HG03457 (cell line): ENCODE data around the gene STAC.
"Not testable (repeated sequence)": the region's sequence is repeated elsewhere in the genome, so short reads cannot be mapped to it uniquely, and the experiment has no call there.

ENCODE experiments used
- ATAC-seq: cut with Tn5 transposase; IDR thresholded peaks from one replicate; pipeline ENCODE4 v1.9.1; 2021; ENCODE audit warnings: moderate number of reproducible peaks; ENCODE audit not compliant: unreplicated experiment

The STAC gene

DNA sequence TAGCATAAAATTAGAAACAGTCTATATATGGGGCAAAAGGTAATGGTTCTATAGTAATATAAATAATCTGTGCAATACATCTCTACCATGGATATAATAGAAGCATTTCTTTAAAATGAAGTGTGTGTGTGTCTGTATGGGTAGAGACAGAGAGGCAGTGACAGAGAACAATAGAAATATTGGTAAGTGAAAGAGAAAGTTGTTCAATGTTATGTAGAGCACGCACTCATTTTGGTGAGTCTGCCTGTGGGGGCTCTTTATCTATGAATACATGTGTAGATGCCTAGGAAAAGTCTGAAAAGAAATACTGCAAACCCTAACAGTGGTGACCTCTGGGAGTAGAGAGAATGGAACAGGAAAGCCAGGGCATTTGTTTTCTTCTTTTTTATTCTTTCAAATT is 182.6 kb downstream of the STAC start:
- no peak for ATAC-seq

GRCh38 chr3:36575241-36575640 is 194.9 kb downstream of the STAC start:
- ATAC-seq = no peak

DNA sequence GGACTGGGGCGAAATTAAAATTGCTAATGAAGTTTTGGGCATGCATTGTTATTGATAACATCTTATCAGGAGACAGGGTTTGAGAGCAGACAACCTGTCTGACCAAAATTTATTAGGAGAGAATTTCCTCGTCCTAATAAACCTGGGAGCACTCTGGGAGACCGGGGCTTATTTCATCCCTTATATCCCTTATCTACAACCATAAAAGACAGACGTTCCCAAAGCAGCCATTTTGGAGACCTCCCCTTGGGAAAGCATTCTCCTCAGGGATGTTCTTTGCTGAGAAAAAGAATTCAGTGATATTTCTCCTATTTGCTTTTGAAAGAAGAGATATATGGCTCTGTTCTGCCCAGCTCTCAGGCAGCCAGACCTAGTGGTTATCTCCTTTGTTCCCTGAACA is 198.1 kb downstream of the STAC start:
- not testable (repeated sequence) for ATAC-seq

- ATAC-seq = no peak
These were observed 199.4 kb downstream of the STAC start for GRCh38 chr3:36579746-36580145.

DNA sequence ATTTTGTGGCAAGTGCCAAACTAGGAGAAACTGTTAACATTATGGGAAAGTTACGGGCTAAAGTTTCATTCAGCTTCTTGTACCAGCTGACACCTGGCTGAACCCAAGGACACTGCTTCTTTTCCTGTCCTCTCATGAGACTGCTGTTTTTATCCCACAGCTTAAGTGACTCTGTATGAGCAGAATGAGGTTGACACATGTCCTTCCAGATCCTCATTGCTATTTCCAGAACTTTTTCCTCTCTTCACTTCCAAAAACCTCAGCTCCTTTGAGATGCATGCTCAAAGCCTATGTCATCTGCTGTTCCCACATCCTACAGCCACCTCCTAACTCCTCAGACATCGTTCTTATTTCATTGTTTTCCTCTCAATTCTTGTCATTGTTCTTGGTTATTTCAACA is 200.4 kb downstream of the STAC start:
- no peak for ATAC-seq

- ATAC-seq = no peak
These were observed 211.7 kb downstream of the STAC start for GRCh38 chr3:36591959-36592358.

DNA sequence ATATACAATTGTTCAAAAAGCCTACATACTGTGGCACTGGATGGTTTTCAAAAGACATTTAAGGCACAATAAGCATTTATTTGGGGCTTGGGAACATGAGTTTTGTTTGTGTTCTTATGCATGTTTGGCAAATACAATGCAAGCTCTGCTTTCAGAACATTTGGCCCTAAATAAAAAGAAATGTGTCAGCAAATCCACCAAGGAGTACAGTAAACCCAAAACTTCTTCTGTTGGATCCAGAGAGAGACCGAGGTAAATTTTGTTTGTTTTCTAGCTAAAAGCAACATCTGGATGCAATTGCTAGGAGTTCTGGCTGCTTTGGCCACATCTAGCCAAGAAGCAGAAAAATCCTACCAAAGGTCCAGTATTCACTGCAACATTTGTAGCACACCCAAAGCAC is 215.2 kb downstream of the STAC start:
- ATAC-seq = no peak

- ATAC-seq = no peak
These were observed 216.1 kb downstream of the STAC start for GRCh38 chr3:36596419-36596818.

GRCh38 chr3:36597422-36597821 is 217.1 kb downstream of the STAC start:
- ATAC-seq = no peak
